SIG-M5 treated with dmso at 0.1 percent for 504 hours (cell line): Measurements from ENCODE around the gene ACER3.
"Not testable (repeated sequence)": the region's sequence is repeated elsewhere in the genome, so short reads cannot be mapped to it uniquely, and the experiment has no call there.

Experiments
- DNase-seq: peaks from one replicate; lab custom pipeline; 2025; ENCODE audit not compliant: unreplicated experiment; lab: John Stamatoyannopoulos, UW

The ACER3 gene

DNA sequence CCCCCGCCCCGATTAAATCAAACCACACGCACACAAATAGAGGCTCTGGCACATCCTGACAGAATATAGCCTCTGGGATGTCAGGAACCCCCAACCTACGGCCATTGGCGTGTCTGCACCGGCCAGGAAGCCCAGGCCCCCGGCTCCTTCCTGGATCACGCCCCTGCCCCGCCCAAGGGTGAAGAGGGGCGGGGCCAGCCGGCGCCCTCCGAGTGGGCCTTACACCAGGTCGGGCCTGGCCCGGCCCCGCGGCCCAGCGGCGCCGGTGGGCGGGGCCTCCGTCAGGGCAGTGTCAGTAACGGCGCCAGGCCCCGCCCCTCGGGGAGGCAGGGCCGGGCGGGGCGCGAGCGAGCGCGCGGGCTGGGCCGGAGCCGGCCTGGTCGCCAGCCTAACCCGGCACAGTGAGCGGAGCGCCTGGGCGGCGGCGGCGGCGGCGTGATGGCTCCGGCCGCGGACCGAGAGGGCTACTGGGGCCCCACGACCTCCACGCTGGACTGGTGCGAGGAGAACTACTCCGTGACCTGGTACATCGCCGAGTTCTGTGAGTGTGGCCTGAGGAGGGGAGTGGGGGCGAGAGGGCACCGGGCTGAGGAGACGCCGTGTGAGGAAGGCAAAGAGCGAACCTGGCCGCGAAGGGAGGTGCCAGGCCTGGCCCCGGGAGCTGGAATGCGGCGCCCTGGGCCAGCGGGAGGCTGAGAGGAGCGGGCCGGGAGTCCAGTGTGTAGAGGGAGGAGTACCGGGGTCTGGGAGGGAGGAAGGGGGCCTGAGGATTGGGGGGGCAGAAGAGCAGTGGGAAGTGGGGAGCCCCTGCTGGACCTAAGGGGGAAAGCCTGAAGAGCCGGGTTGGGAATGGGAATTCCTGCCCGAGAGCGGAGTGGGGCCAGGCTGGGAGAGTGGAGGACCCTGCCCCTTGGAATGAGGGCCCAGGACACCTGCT, at the start of gene ACER3:
TSS of gene ACER3 (plus strand) at position 380 of the 937 bp plus-strand sequence. CDS start at position 439, 59 bp downstream.
- peak; percentile 79 for DNase-seq

DNA sequence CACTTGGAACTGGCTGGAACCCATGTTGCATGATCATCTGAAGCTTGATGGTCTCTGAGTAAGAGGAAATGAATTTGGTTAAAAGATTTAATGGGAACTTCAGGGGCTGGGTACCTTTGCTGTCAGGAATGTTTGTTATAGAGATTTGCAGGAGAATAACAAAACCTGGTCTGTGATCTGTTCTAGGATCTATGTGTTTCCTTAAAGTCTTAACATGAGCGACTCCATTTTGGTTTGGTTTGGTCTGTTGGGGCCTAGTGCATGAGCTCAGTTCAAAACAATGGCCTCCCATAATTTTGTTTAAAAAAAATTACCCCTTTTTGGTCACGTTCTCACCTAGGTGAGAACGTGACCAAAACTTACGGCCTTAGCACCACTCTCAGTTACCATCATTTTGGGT, 49.5 kb upstream of the ACER3 start:
- DNase-seq, result no peak

DNA sequence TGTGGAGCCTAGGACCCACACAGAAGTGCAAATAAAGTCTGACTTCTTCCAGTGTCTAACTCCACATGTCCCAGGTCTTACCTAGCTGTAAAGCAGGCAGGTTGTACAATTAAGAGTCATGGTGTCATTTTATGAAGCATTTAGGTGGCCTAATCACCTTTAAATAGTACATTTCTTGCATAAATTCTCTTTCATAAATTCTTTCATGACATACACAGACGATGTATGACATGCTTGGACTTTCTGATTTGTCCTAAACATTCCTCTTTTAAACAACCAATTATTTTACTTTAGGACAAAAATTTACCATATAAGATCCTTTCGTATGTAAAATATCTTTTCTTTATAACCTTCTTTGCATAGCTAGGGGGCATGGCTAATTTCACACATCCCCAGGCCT, 46.3 kb upstream of the ACER3 start:
- no peak for DNase-seq

DNA sequence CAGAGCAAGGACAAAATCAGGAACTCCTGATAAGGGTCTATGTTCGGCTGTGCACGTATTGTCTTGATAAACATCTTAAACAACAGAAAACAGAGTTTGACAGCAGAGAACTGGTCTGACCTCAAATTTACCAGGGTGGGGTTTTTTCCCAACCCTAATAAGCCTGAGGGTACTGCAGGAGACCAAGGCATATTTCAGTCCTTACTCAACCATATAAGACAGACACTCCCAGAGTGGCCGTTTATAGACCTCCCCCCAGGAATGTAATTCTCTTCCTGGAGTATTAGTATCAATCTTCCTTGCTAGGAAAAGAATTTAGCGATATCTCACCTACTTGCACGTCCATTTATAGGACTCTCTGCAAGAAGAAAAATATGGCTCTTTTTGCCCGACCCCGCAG, 45.0 kb upstream of the ACER3 start:
- DNase-seq, result not testable (repeated sequence)

DNA sequence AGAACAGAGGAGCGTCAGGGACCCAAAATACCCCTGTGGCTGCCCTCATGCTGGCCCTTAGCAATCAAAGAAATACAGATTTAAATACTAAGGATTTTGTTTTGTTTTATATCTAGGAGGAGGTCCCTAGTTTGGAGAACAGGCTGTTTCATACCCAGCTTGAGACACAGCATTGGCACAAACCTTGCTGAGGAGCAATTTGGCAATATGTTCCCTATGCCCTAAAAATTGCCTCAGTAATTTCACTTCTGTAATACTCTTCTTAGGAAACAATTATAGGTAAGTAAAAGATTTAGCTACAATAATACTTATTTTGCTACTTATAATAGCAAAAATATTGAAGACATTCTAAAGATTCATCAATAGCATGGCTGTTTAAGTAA, 40.5 kb upstream of the ACER3 start:
- no peak for DNase-seq

DNA sequence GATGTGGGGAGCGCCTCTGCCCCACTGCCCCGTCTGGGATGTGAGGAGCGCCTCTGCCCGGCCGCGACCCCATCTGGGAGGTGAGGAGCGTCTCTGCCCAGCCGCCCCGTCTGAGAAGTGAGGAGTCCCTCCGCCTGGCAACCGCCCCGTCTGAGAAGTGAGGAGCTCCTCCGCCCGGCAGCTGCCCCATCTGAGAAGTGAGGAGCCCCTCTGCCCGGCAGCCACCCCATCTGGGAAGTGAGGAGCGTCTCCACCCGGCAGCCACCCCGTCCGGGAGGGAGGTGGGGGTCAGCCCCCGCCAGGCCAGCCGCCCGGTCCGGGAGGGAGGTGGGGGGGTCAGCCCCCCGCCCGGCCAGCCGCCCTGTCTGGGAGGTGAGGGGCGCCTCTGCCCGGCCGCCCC, 39.3 kb upstream of the ACER3 start:
- DNase-seq, result not testable (repeated sequence)

DNA sequence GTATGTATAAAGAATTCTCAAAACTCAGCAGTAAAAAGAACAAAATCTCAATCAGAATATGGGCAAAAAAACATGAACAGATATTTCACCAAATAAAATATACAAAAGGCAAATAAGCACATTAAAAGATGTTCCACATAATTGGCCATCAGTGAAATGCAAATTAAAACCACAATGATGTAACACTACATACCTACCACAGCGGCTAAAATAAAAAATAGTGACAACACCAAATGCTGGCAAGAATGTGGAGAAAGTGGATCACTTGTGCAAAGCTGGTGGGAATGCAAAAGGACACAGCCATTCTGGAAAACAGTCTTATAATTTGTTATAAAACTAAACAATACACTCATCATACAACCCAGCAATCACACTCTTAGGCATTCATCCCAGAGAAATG, 38.3 kb upstream of the ACER3 start:
- DNase-seq, result no peak

DNA sequence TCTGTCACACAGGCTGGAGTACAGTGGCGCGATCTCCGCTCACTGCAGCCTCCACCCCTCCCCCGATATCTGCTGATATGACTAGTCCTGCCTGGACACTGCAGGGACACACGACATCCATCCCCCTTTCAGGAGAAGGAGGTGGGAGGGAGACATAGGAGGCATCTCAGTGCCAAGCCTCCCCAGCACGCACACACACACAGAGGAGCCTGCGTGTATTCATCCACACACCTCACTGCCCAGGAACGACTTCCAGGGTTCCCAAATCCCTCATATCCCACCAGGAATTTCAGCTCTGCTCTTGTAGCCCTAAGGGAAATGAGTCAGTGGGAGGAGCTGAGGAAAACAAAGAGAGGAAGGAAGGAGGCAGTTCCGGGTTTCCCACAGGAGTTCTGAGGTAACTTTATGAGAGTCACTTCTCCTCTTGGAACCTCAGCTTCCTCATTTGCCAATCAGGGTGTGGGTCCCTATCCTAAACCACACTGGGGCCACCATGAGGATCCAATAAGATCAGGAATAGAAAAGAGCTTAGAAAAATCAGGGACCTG, 37.2 kb upstream of the ACER3 start:
- DNase-seq, result peak; percentile 25

DNA sequence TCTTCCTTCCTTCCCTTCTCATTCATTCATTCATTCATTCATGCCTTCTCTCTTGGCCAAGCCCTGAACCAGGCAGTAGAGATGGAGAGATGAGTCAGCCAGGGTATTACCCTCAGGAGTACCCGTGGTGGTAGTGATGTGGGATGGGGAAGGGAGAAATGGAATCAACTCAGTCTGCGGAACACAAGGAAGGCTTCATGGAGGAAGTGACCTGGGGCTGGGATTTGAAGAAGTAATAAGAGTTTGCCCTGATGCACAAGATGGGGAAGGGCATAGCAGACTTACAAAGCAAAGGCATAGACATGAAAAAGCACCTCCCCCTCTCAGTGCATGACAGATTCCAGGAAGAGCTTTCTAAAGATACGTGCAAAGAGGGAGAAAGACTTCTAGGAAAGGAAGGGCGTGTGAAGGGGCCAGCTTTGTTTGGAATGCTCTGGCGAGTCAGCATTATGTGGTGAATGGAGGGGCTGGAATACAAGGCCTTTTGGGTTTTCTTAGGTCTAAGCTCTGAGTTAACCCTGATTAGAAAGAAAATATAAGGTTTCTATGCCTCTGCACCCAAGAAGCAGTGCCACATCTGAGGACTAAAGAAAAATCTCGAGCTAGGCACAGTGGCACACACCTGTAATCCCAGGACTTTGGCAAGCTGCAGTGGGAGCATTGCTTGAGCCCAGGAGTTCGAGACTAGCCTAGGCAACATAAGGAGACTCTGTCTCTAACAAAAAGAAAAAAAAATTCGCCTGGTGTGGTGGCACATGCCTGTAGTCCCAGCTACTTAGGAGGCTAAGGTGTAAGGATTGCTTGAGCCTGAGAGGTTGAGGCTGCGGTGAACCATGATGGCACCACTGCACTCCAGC, 36.4 kb upstream of the ACER3 start:
- DNase-seq, result no peak

DNA sequence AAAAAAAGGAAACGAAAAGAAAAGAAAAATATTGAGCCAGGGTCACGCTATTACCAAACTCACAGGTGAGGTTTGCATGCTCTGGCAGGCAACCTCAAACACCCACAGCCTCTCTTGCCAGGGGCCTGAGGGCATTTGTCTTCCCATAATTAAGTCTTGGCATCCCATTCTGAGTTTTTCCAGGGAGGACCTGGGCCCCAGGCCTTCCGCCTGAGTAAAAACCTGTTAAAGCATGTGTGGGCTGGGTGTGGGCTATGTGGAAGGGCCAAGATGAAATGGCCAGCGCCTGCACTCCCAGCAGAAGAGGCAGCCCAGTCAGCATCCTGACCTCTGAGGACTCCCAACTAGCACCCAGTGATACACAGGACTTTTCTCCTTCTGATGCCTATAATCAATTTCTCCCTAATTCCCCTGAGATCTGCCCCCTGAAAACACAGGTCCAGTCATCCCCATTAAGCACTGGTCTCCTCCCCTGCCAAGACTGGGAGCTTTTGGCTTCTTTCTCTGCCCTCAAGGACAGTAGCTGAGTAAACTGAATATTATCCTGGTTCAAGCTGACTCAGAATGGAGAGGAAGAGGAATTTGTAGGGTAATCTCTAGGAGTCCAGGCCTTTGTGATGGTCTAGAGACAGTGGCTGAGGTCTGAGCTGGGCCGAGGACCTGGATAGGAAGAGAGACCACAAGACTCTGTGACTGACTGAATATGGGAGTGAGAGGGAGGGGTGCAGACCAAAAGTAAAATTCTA, 35.6 kb upstream of the ACER3 start:
- no peak for DNase-seq

DNA sequence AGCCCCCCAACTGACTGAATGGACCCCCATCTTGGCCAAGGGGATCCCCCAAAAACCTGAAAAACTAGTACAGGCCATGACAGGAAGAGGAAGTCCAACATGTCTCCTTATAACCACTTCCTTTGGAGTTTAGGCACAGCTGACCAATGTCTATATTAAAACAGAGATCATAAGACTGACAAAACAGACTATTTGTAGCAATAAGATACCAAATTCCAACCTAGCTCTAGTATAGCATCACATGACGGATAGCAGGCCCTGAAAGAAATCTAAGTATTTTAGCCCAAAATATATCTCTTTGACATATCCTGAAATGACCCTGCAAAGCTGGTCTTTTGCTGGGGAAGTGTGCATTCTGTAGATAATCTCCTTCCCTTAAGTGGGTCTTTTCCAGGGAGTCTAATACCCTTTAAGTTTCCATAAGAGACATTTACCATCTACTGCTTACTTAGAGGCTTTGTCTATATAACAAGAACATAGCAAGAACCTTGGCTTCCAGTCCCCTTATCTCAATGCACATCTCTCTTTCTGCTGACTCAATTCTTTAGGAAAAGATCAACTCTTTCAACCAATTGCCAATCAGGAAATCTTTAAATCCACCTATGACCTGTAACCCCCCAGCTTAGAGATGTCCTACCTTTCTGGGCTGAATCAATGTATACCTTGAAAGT, 34.9 kb upstream of the ACER3 start:
- no peak for DNase-seq

DNA sequence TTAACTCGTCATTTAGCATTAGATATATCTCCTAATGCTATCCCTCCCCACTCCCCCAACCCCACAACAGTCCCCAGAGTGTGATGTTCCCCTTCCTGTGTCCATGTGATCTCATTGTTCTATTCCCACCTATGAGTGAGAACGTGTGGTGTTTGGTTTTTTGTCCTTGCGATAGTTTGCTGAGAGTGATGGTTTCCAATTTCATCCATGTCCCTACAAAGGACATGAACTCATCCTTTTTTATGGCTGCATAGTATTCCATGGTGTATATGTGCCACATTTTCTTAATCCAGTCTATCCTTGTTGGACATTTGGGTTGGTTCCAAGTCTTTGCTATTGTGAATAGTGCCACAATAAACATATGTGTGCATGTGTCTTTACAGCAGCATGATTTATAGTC, 34.2 kb upstream of the ACER3 start:
- not testable (repeated sequence) for DNase-seq

DNA sequence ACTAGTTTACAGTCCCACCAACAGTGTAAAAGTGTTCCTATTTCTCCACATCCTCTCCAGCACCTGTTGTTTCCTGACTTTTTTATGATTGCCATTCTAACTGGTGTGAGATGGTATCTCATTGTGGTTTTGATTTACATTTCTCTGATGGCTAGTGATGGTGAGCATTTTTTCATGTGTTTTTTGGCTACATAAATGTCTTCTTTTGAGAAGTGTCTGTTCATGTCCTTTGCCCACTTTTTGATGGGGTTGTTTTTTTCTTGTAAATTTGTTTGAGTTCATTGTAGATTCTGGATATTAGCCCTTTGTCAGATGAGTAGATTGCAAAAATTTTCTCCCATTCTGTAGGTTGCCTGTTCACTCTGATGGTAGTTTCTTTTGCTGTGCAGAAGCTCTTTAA, 33.7 kb upstream of the ACER3 start:
- DNase-seq, result not testable (repeated sequence)

DNA sequence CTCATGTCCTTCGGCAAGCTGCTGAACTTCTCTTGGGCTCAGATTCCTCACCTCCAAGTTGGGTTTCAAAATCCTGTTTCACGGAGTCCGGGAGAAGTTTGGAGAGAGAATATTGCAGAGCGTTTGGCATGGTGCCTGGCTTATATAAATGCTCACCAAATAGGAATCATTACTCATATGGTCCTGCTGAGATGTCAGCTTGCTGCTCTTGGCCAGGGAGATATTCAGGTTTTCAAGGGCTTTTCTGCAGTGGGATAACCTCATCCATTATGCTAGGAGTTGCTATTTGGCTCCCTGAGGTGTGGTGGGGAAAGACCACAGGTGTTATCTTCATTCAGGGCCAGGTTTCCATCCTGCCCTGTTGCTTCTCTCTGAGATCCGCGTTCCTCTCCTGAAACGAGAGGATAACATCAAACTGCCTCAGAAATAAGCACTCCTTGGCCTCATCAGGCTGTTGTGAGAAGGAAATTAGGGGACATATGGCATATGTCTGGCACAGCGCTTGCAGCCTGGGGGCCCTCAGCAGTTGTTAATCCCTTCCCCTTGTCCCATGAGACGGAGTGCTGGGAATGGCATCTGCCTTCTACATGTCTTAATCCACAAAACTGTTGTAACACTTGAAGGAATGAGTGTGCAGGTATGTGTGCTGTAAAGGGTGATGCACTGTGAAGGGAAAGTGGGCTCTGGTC, 29.9 kb upstream of the ACER3 start:
- DNase-seq, result no peak

DNA sequence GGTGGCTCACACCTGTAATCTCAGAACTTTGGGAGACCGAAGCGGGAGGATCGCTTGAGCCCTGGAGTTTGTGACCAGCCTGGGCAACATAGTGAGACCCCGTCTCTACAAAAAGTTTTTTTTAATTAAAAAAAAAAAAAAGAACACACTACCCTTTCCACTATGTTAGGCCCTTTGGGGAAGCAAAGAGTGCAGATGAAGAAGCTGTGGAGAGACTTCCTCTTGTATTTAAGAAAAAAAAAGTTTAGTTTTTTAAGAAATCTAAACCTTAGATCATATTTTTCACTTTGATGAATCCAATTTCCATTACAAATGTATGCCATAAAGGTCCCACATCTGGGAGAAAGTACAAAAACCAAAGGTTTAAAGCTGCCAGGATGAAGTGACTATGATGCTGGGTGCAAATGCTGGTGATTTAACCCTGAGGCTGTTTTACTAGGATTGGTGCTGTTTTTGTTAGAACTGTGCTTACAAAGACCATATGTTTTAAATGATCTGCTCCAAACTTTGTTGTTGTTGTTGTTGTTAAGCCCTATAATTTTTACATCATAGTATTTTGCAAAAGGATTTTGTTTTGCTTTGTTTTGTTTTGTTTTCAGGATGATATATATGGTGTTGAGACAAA, 28.9 kb upstream of the ACER3 start:
- DNase-seq, result no peak

DNA sequence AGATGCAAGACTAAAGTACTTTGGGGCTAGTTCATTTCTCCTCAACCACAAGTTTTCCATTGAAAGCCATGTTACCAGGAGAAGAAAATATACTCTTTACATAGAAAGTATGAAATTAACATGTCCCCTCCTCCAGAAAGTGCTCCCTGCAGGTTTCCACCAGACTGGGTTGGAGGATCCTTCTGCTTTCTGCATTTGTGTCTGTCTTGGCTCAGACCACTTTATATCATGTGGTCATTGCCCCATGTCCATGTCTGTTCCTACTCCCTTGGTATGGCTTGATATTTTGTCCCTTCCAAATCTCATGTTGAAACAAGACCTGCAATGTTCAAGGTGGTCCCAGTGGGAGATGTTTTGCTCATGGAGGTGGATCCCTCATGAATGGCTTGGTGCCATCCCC, 28.4 kb upstream of the ACER3 start:
- no peak for DNase-seq

DNA sequence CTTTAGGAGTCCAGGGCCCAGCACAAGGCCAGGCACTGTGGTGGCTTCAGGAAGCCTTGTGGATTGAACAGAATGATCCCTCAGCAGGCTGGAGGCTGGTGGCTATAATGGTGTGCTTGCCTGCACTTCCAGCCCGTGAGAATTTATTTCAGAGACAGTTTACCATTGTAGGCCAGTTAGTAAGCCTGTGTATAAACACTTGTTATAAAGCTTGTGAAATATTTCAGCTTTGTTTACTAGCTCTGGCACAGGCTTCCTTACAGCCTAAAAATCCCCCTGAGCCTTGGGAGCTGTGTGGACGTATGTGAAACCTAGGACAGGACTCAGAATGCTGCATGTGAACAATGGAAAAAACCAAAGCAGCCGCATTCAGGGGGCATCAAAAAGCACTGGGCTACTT, 26.6 kb upstream of the ACER3 start:
- no peak for DNase-seq

DNA sequence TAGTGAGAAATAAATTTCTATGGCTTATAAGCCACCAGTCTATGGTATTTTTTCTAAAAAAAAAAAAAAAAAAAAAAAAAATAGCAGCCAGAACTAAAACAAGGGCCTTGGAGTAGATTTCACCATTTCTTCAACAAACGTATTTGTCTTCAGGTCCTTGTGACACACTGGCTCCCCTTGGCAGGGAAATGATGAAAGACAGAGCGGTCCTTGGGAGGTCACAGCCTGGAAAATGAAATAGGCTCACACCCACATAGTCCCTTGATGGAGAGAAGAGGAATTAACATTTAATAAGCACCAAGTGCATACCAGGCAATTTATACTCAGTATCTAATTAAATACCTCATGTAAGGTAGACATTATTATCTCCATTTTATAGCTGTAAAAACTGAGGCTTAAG, 25.7 kb upstream of the ACER3 start:
- no peak for DNase-seq

DNA sequence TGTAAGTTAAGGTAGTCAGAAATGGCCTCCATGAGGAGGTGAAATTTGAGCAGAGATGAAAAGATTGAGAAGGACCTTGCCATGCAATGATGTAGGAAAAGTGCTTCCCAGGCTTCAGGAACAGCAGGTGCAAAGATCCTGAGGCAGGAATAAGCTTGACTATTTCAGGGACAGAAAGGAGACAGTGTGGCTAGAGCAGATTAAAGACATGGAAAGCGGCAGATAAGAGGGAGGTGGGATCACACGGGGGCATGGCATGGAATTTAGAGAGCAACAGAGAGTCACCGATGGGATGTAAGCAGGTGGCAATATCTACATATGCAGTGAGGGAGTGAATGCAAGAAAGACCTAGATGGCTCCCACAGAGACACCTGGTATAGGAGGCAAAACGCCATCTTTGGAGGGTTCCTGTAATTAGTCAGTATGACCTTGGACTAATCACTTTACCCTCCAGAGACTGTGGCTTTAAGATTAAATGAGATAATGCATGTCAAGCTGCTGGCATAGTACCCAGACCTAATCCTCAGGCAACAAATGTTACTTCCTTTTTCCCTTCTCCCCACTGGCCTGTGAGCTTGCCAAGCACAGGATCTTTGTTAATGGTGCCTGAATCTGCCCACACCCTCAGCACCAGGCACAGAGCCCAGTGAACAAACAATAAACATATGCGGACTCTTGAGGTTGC, 24.6 kb upstream of the ACER3 start:
- no peak for DNase-seq
